Cardiac atrium fibroblast (primary cell): ENCODE data around the gene ENAH. TPM values are rescaled to one million over a fixed set of nuclear protein-coding genes. Genes with fewer than 3 reads are reported as not detected.

ENCODE experiments used
- total RNA-seq: library from RNA; depleted of rRNA; stranded (reverse); fragments of >200 nt; gene quantifications from 2 replicates; pipeline ENCODE4 v1.2.3, GENCODE V29; 2015

The ENAH gene
- total RNA-seq: 65.0 and 106 TPM in 2 replicates

GRCh38 chr1:225652729-225653462 is at the start of gene ENAH:
Gene ENAH (minus strand): TSS chr1:225653123. CDS start chr1:225652690, 433 bp downstream.

Other genes starting within 250 kb of the ENAH start
- 18.4 and 19.4 TPM in 2 replicates for gene LBR, start 225.1 kb downstream of the ENAH start, total RNA-seq
- gene SRP9, start 124.7 kb upstream of the ENAH start, total RNA-seq: 176 and 180 TPM in 2 replicates
- 78.3 and 125 TPM in 2 replicates for gene EPHX1, start 157.0 kb upstream of the ENAH start, total RNA-seq
- 12.6 and 18.4 TPM in 2 replicates for gene TMEM63A, start 229.3 kb upstream of the ENAH start, total RNA-seq
- 0.18 TPM in 1 of 2 replicates, not detected in the other for gene LEFTY1, start 236.0 kb upstream of the ENAH start, total RNA-seq